HepG2 (cell line): ENCODE results near the gene ANKRD65. TPM values are rescaled to one million over a fixed set of nuclear protein-coding genes. Genes with fewer than 3 reads are reported as not detected.

Experiments used
- ATAC-seq: fragments of 200-7000 bp; cut with Tn5 transposase; 3 replicates; pipeline ENCODE4 v1.9.1; 2020; ENCODE audit warnings: mild to moderate bottlenecking, moderate library complexity
- BruUV-seq: library from RNA; stranded (reverse); fragments of 400-500 nt; replicated peaks from 2 replicates; lab custom pipeline; 2021; lab: Mats Ljungman, UMichigan
- CTCF ChIA-PET: fragments of 300-600 bp; formaldehyde crosslinking; extraction: SDS; loops from one replicate; lab custom pipeline; 2021; ENCODE audit warnings: low total read pairs, inconsistent platforms, low intra/inter-chr PET ratio; lab: Yijun Ruan, JAX
- POLR2A ChIA-PET: fragments of 350-600 bp; sonication (Branson Sonifier 250); formaldehyde crosslinking; loops from one replicate; lab custom pipeline; 2020; ENCODE audit warnings: antibody characterized with exemption, inconsistent platforms; lab: Yijun Ruan, JAX
- DNase-seq: peaks from one replicate; pipeline ENCODE4 v3.0.0-alpha.2; 2015; ENCODE audit warnings: low spot score
- FAIRE-seq: peaks from 3 replicates; lab custom pipeline; 2011; peaks lifted over from hg19 to GRCh38; lab: Jason Lieb, UNC
- H2AFZ ChIP-seq: one replicate; pipeline ENCODE4 v1.6.1; 2011; ENCODE audit warnings: low read length, inconsistent platforms
- H3K27ac ChIP-seq: fragments of 300-600 bp; 3 replicates; pipeline ENCODE4 v1.8.0; 2011; ENCODE audit warnings: mixed run types, mild to moderate bottlenecking, mixed read lengths, low read length, inconsistent platforms; ENCODE audit not compliant: insufficient read depth; ENCODE audit errors: extremely low read length
- H3K27me3 ChIP-seq, 2 experiments: fragments of 200-600 bp in 1 of 2; 2 replicates in 1 of 2; 3 replicates in 1 of 2; pipeline versions ENCODE4 v1.6.0 to v1.8.0; 2011; ENCODE audit warnings: low read length in 2 of 2, mild to moderate bottlenecking in 2 of 2, moderate library complexity in 2 of 2, inconsistent platforms in 1 of 2; ENCODE audit not compliant: insufficient read depth in 2 of 2, control insufficient read depth in 1 of 2
- H3K36me3 ChIP-seq, 2 experiments: fragments of 200-600 bp in 1 of 2; replicated peaks in 1 of 2; 2 replicates in 1 of 2; 3 replicates in 1 of 2; pipeline versions ENCODE4 v1.5.1 to v1.8.0; 2011; ENCODE audit warnings: low read length in 2 of 2, inconsistent platforms in 1 of 2; ENCODE audit not compliant: insufficient read depth in 2 of 2, control insufficient read depth in 1 of 2
- H3K4me1 ChIP-seq: 2 replicates; pipeline ENCODE4 v1.5.1; 2012; ENCODE audit warnings: low read length, inconsistent platforms; ENCODE audit not compliant: insufficient read depth
- H3K4me2 ChIP-seq: 2 replicates; pipeline ENCODE4 v1.6.0; 2011; ENCODE audit warnings: low read depth, low read length, inconsistent platforms
- H3K4me3 ChIP-seq, 3 experiments: fragments of 200-600 bp in 1 of 3; sonication (generic), shearing (Covaris generic) in 1 of 3; replicated peaks in 1 of 3; 2 replicates each; pipeline ENCODE4 v1.5.1; 2011 to 2016; ENCODE audit warnings: low read length in 3 of 3, inconsistent platforms in 2 of 3, low read depth in 2 of 3, mild to moderate bottlenecking in 2 of 3, control low read depth in 1 of 3, mixed read lengths in 1 of 3; ENCODE audit not compliant: insufficient read depth in 1 of 3
- H3K79me2 ChIP-seq: one replicate; pipeline ENCODE4 v1.6.1; 2011; ENCODE audit warnings: low read length, inconsistent platforms; ENCODE audit not compliant: insufficient read depth
- H3K9ac ChIP-seq: 2 replicates; pipeline ENCODE4 v1.6.0; 2011; ENCODE audit warnings: mild to moderate bottlenecking, low read depth, low read length, inconsistent platforms; ENCODE audit not compliant: insufficient read depth
- H3K9me3 ChIP-seq: 2 replicates; pipeline ENCODE4 v1.5.1; 2012; ENCODE audit warnings: mild to moderate bottlenecking, low read length
- H4K20me1 ChIP-seq: 2 replicates; pipeline ENCODE4 v1.6.0; 2011; ENCODE audit warnings: inconsistent platforms, mild to moderate bottlenecking, low read length, moderate library complexity; ENCODE audit not compliant: insufficient read depth
- GATAD1 ChIP-seq: IDR thresholded peaks from 2 replicates; pipeline ENCODE4 v1.6.1; 2016; ENCODE audit warnings: missing genetic modification reagents, missing compliant biosample characterization
- GMEB1 ChIP-seq: sonication (generic); formaldehyde crosslinking; IDR thresholded peaks from 2 replicates; pipeline ENCODE4 v1.5.1; 2020; ENCODE audit warnings: missing genetic modification reagents, mild to moderate bottlenecking, borderline replicate concordance
- HDAC1 ChIP-seq: sonication (generic); formaldehyde crosslinking; IDR thresholded peaks from 2 replicates; pipeline ENCODE4 v1.5.1; 2020; ENCODE audit warnings: mild to moderate bottlenecking, missing genetic modification reagents
- HOXD1 ChIP-seq: sonication (generic); formaldehyde crosslinking; IDR thresholded peaks from 2 replicates; pipeline ENCODE4 v1.5.0; 2020; ENCODE audit warnings: missing genetic modification reagents
- IRX3 ChIP-seq: sonication (generic); formaldehyde crosslinking; IDR thresholded peaks from 2 replicates; pipeline ENCODE4 v1.8.1; 2023; ENCODE audit warnings: mild to moderate bottlenecking, low read depth, missing genetic modification reagents, borderline replicate concordance
- MATR3 ChIP-seq: sonication (generic); formaldehyde crosslinking; IDR thresholded peaks from 2 replicates; pipeline ENCODE4 v1.4.0; 2020; ENCODE audit warnings: missing genetic modification reagents
- PAX8 ChIP-seq: sonication (generic); formaldehyde crosslinking; IDR thresholded peaks from 2 replicates; pipeline ENCODE4 v1.8.0; 2022; ENCODE audit warnings: mild to moderate bottlenecking, missing genetic modification reagents, borderline replicate concordance
- SOX6 ChIP-seq, 2 experiments: fragments of 450-650 bp in 1 of 2; sonication (generic) in 1 of 2; formaldehyde crosslinking in 1 of 2; IDR thresholded peaks; 2 replicates each; pipeline versions ENCODE4 v1.4.0 to v1.6.1; 2017 to 2020; ENCODE audit warnings: antibody characterized with exemption in 1 of 2, mild to moderate bottlenecking in 1 of 2, missing genetic modification reagents in 1 of 2
- SSRP1 ChIP-seq: IDR thresholded peaks from 2 replicates; pipeline ENCODE4 v1.6.1; 2016; ENCODE audit warnings: control low read depth
- USF2 ChIP-seq, 2 experiments: sonication (generic) in 1 of 2; formaldehyde crosslinking in 1 of 2; IDR thresholded peaks; 2 replicates each; pipeline versions ENCODE4 v1.5.1 to v1.6.1; 2011 to 2020; ENCODE audit warnings: borderline replicate concordance in 1 of 2, low read depth in 1 of 2, low read length in 1 of 2, mild to moderate bottlenecking in 1 of 2, missing genetic modification reagents in 1 of 2, moderate library complexity in 1 of 2
- ZBTB7A ChIP-seq: sonication (generic); formaldehyde crosslinking; IDR thresholded peaks from 2 replicates; pipeline ENCODE4 v1.8.0; 2022; ENCODE audit warnings: mild to moderate bottlenecking, missing genetic modification reagents
- ZNF557 ChIP-seq: sonication (generic); formaldehyde crosslinking; IDR thresholded peaks from 2 replicates; pipeline ENCODE4 v1.4.0; 2020; ENCODE audit warnings: missing genetic modification reagents
- ZNF710 ChIP-seq: sonication (generic); formaldehyde crosslinking; IDR thresholded peaks from 2 replicates; pipeline ENCODE4 v1.5.0; 2020; ENCODE audit warnings: mild to moderate bottlenecking, missing genetic modification reagents, borderline replicate concordance
- ZXDC ChIP-seq: sonication (generic); formaldehyde crosslinking; IDR thresholded peaks from 2 replicates; pipeline ENCODE4 v1.5.0; 2020; ENCODE audit warnings: mild to moderate bottlenecking, missing genetic modification reagents
- WGBS: methylation state at CpG from one replicate; pipeline ENCODE4 v1.1.6; 2017; ENCODE audit warnings: low lambda C conversion rate; 5-methylcytosine and 5-hydroxymethylcytosine counted together
- in situ Hi-C: cut with HindIII; loops from 2 replicates; pipeline ENCODE4 v1.10.0; 2017; ENCODE audit warnings: low pct_unique_long_range_greater_than_20kb; ENCODE audit not compliant: extremely low pct_ligation_motif_present
- intact Hi-C: fragments of 100-400 bp; cut with micrococcal nuclease; formaldehyde crosslinking; loops from one replicate; pipeline ENCODE4 v1.10.0; 2022; ENCODE audit not compliant: unreplicated experiment
- polyA plus RNA-seq, 8 experiments: library from polyadenylated mRNA; depleted of rRNA in 3 of 8; stranded (reverse) in 7 of 8; unstranded in 1 of 8; fragments of >200 nt; fragmentation: Illumina TruSeq in 4 of 8; extraction: Trizol in 4 of 8; gene quantifications; 2 replicates each; pipeline versions ENCODE4 v1.2.1 to v1.2.3, GENCODE V29; 2011 to 2016; ENCODE audit warnings: low read depth in 4 of 8, missing spikeins in 1 of 8, mixed read lengths in 1 of 8; ENCODE audit not compliant: insufficient read depth in 1 of 8
- total RNA-seq, 5 experiments: library from RNA; depleted of rRNA; stranded (reverse); fragments of >200 nt; fragmentation: Illumina TruSeq; extraction: Trizol; gene quantifications; 2 replicates each; pipeline ENCODE4 v1.2.3, GENCODE V29; 2016; ENCODE audit warnings: low read depth in 1 of 5

ANKRD65 gene
- total and polyA plus RNA-seq, 2 of the 13 experiments (the other 11 are each of a cell fraction or from before 2014, with no cell fraction given): 12.1 to 30.1 TPM

DNA sequence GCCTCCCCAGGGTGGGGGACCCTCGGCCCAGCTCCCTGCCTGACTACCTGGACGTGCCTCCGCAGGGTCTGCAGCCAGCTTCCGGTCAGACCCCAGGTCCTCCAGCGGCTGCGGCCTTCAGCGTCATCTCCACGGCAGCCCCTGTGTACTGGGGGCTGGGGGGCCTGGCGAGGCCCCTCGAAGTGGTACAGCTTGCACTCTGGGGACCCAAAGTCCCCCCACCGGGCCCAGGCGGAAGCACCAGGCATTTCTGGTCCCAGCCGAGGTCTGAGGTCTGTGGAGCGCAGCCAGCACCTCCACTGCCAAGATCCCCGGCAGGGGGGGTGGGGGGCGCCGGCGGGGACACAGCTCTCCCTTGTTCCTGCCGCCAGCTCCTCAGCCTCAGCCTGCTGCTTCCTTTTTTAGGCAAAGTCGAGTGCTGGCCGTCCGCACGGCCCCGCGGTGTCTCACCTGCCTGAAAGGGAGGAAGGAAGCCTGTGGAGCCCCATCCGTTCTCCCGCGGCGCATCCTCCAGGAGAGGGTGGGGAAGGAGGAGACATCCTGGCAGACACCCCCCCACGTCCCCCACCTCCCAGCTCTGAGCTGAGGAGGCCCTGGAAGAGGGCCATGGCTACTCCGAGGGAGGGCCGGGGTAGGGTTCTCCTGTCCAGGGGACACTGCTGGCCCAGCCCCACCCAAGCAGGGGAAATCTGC is 13.2 kb upstream of the ANKRD65 start:
- peak overlapping the region; percentile 89 for H3K4me2 ChIP-seq
- H3K4me1 ChIP-seq: peaks cover 62% of the 10 kb centered on the region
- ATAC-seq (no peak), DNase-seq (peak; percentile 53), FAIRE-seq (no peak)
- no peak overlapping the region for H2AFZ ChIP-seq
- 2% methylated on average over 7 of the region's 32 CpGs for WGBS
- peaks cover 31% of the 10 kb centered on the region for H3K79me2 ChIP-seq
- ChIA-PET POLR2A (interaction anchor here (0.7 to 11.0 kb wide), 13 partner anchors 8 to 335 kb away, joined by 3 to 355 read pairs (median 11); partner anchors contain the start of genes ANKRD65, AURKAIP1, CCNL2 and MRPL20), CTCF (no interaction called here)
- H3K4me3 ChIP-seq: peak overlapping the region; percentile 72 to 88 (median 84)
- no peaks in the 10 kb centered on the region for H4K20me1 ChIP-seq
- BruUV-seq: no TSS peak
- no peaks in the 10 kb centered on the region; a peak in 1 of 5 replicates for H3K36me3 ChIP-seq
- peak overlapping the region; percentile 85 for H3K9ac ChIP-seq
- no peaks in the 10 kb centered on the region for H3K9me3 ChIP-seq
- intact Hi-C loops (no loop called here), in situ Hi-C loops (no loop called here)
- no peaks in the 10 kb centered on the region for H3K27me3 ChIP-seq
- H3K27ac ChIP-seq: peak overlapping the region; percentile 94
- TF ChIP-seq HDAC1 (CRISPR knock-in tag) (no peak; the same call in 1 of the 2 replicates), PAX8 (CRISPR knock-in tag) (no peak), SOX6 (IDR thresholded peaks at IDR 0.05) (no peak), SOX6 (CRISPR knock-in tag; IDR thresholded peaks at IDR 0.05) (peak; percentile 21; the same call in 1 of the 2 replicates), HOXD1 (CRISPR knock-in tag) (no peak), GMEB1 (CRISPR knock-in tag) (no peak), MATR3 (CRISPR knock-in tag) (no peak), ZBTB7A (CRISPR knock-in tag) (peak; percentile 18; the same call in 1 of the 2 replicates), ZNF557 (CRISPR knock-in tag) (no peak), ZXDC (no peak), GATAD1 (CRISPR knock-in tag) (no peak), SSRP1 (CRISPR knock-in tag) (no peak), IRX3 (CRISPR knock-in tag) (no peak), ZNF710 (0 out of 2 replicates have a peak, but pooled peaks have one; percentile 44), USF2 (IDR thresholded peaks at IDR 0.05; ENCODE audit: low read depth, low read length) (no peak), USF2 (CRISPR knock-in tag; IDR thresholded peaks at IDR 0.05; ENCODE audit: borderline replicate concordance) (no peak)
